KMS-11 (cell line): Measurements from ENCODE around the gene CSTB.

ENCODE experiments used
- H2AFZ ChIP-seq: fragments of 200-600 bp; sonication (generic); 2 replicates; pipeline ENCODE4 v1.6.1; 2016; ENCODE audit warnings: antibody characterized with exemption, mixed run types, low read depth
- H3K27ac ChIP-seq: fragments of 200-600 bp; sonication (generic); 2 replicates; pipeline ENCODE4 v1.6.1; 2016; ENCODE audit warnings: mild to moderate bottlenecking, mixed run types
- H3K27me3 ChIP-seq: fragments of 200-600 bp; sonication (generic); 2 replicates; pipeline ENCODE4 v1.6.1; 2017; ENCODE audit warnings: mild to moderate bottlenecking, low read depth, mixed run types, moderate library complexity; ENCODE audit not compliant: insufficient read depth
- H3K36me3 ChIP-seq: fragments of 200-600 bp; sonication (generic); 2 replicates; pipeline ENCODE4 v1.6.1; 2017; ENCODE audit warnings: mild to moderate bottlenecking, mixed run types; ENCODE audit not compliant: insufficient read depth
- H3K4me1 ChIP-seq: fragments of 200-600 bp; sonication (generic); 2 replicates; pipeline ENCODE4 v1.6.1; 2016; ENCODE audit warnings: mild to moderate bottlenecking, low read depth, mixed run types; ENCODE audit not compliant: poor library complexity, severe bottlenecking
- H3K4me2 ChIP-seq: fragments of 200-600 bp; sonication (generic); 2 replicates; pipeline ENCODE4 v1.7.0; 2016; ENCODE audit warnings: mild to moderate bottlenecking, mixed run types
- H3K4me3 ChIP-seq: fragments of 200-600 bp; sonication (generic); IDR thresholded peaks from 2 replicates; pipeline ENCODE4 v1.6.1; 2017; ENCODE audit warnings: low read depth, low read length, mixed read lengths; ENCODE audit not compliant: insufficient read depth
- H3K79me2 ChIP-seq: fragments of 200-600 bp; sonication (generic); 2 replicates; pipeline ENCODE4 v1.6.1; 2016; ENCODE audit warnings: low read depth, mixed run types; ENCODE audit not compliant: insufficient read depth
- H3K9ac ChIP-seq: fragments of 200-600 bp; sonication (generic); 2 replicates; pipeline ENCODE4 v1.6.1; 2016; ENCODE audit warnings: mild to moderate bottlenecking, mixed run types
- H4K20me1 ChIP-seq: fragments of 200-600 bp; sonication (generic); 2 replicates; pipeline ENCODE4 v1.6.1; 2016; ENCODE audit warnings: mild to moderate bottlenecking, mixed run types; ENCODE audit not compliant: insufficient read depth
- CTCF ChIP-seq: fragments of 200-600 bp; sonication (generic); conservative IDR thresholded peaks from 2 replicates; pipeline ENCODE4 v1.6.1; 2017; ENCODE audit warnings: low read depth, mild to moderate bottlenecking, antibody characterized with exemption, low read length, moderate library complexity, mixed read lengths

CSTB gene

GRCh38 chr21:43767498-43767983, 8.6 kb downstream of the CSTB start:
- Histone ChIP-seq H3K27ac (no peak overlapping the region), H3K79me2 (no peaks in the 10 kb centered on the region), H3K4me2 (no peak overlapping the region), H4K20me1 (no peaks in the 10 kb centered on the region), H3K4me1 (no peaks in the 10 kb centered on the region), H3K9ac (no peak overlapping the region), H3K36me3 (no peaks in the 10 kb centered on the region), H3K27me3 (no peaks in the 10 kb centered on the region), H2AFZ (no peak overlapping the region), H3K4me3 (no peak overlapping the region)
- no peak for TF ChIP-seq CTCF

GRCh38 chr21:43766734-43767497, 9.2 kb downstream of the CSTB start:
- H3K79me2 ChIP-seq, result no peaks in the 10 kb centered on the region
- no peak overlapping the region for H3K9ac ChIP-seq
- H3K4me2 ChIP-seq, result no peak overlapping the region
- H3K27me3 ChIP-seq, result no peaks in the 10 kb centered on the region
- TF ChIP-seq CTCF, result no peak
- no peak overlapping the region for H2AFZ ChIP-seq
- H3K4me3 ChIP-seq, result no peak overlapping the region
- H3K27ac ChIP-seq, result no peak overlapping the region
- H4K20me1 ChIP-seq, result no peaks in the 10 kb centered on the region
- H3K4me1 ChIP-seq, result no peaks in the 10 kb centered on the region
- no peaks in the 10 kb centered on the region for H3K36me3 ChIP-seq

GRCh38 chr21:43764576-43765495, 11.3 kb downstream of the CSTB start:
- H3K27ac ChIP-seq, result no peak overlapping the region
- no peak overlapping the region for H3K4me2 ChIP-seq
- no peak for TF ChIP-seq CTCF
- no peaks in the 10 kb centered on the region for H3K79me2 ChIP-seq
- no peak overlapping the region for H2AFZ ChIP-seq
- H4K20me1 ChIP-seq, result no peaks in the 10 kb centered on the region
- H3K9ac ChIP-seq, result no peak overlapping the region
- no peaks in the 10 kb centered on the region for H3K4me1 ChIP-seq
- H3K4me3 ChIP-seq, result no peak overlapping the region
- H3K27me3 ChIP-seq, result no peaks in the 10 kb centered on the region
- H3K36me3 ChIP-seq, result no peaks in the 10 kb centered on the region

- H3K4me1 ChIP-seq, result no peaks in the 10 kb centered on the region
- no peak overlapping the region for H3K27ac ChIP-seq
- H3K4me3 ChIP-seq, result no peak overlapping the region
- TF ChIP-seq CTCF, result no peak
- no peaks in the 10 kb centered on the region for H3K79me2 ChIP-seq
- H3K4me2 ChIP-seq, result no peak overlapping the region
- H3K36me3 ChIP-seq, result no peaks in the 10 kb centered on the region
- no peaks in the 10 kb centered on the region for H4K20me1 ChIP-seq
- H3K9ac ChIP-seq, result no peak overlapping the region
- no peaks in the 10 kb centered on the region for H3K27me3 ChIP-seq
- no peak overlapping the region for H2AFZ ChIP-seq
Observed at GRCh38 chr21:43763901-43764523, 12.1 kb downstream of the CSTB start.
